Kidney glomerular epithelial cell (primary cell): ENCODE data around the gene SKA3.
A peak's percentile ranks its signal among the peaks of the same experiment; 100 is the strongest.
"Not testable (repeated sequence)": the region's sequence is repeated elsewhere in the genome, so short reads cannot be mapped to it uniquely, and the experiment has no call there.

Source experiments
- DNase-seq: peaks from one replicate; lab custom pipeline; 2025; lab: John Stamatoyannopoulos, UW

SKA3 gene

DNA sequence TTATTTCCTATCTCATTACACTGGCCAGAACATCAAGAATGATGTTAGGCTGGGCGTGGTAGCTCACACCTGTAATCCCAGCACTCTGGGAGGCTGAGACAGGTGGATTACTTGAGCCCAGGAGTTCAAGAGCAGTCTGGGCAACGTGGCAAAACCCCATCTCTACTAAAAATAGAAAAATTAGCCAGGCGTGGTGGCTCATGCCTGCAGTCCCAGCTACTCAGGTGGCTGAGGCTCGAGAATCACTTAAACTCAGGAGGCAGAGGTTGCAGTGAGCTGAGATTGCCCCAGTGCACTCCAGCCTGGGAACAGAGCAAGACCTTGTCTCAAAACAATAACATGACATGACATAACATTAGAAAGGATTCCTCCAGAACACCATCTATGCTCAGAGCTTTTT is 10.7 kb downstream of the SKA3 start:
- not testable (repeated sequence) for DNase-seq

DNA sequence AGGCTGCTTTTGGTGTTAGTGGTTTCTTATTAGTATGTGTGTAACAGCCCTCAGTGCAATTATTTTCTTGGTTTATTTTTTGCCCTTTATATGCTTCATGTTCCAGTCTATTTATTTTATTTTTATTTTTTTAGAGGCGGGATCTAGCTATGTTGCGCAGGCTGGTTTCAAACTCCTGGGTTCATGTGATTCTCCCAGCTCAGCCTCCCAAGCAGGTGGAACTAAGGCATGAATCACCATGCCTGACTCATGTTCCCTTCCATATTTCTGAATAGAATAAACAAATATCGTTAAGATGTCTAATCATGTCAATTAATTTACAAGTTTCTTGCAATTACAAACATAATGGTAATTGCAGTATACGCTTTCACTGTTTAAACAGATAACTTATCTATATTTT is 11.7 kb downstream of the SKA3 start:
- no peak for DNase-seq

DNA sequence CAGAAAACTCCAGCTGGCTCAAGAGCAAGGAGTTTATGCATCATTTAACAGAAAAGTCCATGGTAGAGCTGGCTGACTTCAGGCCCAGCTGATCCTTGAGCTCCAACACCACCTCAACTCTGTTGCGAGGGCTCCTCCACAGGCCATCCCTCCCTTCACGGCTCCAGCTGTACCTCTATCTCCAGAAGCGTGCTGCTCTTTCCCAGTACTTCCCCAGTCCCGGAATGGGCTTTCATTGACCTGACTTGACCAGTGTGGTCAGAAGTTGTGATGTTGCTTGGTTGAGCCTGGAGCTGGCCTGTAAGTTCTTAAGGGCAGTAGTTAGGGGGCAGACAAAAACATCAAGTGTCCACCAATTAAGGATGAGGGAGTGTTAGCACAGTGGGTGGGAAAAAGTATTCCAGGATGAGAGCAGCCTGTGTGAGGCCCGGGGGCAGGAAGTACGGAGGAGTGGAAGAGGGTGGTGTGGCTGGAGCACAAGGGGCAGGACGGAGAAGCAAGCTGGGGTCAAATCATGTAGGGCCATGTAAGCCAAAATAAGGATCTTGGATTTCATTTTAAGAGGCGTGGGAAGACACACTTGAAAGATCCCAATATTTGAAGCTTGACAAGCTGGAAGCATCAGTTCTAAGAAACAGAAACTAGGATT is 24.0 kb downstream of the SKA3 start:
- DNase-seq, result no peak

GRCh38 chr13:21150013-21150412 is 26.3 kb downstream of the SKA3 start:
- no peak for DNase-seq

DNA sequence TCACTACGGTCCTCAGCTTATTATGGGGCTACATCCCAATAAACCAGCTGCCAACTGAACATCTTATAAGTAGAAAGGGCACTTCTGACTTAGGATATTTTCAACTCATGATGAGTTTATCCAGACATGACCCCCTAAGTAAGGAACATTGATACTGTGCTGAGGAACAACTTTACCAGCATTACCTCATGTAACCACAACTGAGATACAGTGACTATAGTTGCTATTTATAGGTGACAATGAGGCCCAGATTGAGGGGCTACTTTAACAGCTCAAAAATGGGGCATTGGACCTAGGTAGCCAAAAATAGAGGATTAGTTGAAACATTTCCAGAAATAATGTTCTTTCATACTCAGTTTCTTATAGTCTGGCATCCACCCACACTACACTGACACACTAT is 26.8 kb downstream of the SKA3 start:
- DNase-seq, result no peak

DNA sequence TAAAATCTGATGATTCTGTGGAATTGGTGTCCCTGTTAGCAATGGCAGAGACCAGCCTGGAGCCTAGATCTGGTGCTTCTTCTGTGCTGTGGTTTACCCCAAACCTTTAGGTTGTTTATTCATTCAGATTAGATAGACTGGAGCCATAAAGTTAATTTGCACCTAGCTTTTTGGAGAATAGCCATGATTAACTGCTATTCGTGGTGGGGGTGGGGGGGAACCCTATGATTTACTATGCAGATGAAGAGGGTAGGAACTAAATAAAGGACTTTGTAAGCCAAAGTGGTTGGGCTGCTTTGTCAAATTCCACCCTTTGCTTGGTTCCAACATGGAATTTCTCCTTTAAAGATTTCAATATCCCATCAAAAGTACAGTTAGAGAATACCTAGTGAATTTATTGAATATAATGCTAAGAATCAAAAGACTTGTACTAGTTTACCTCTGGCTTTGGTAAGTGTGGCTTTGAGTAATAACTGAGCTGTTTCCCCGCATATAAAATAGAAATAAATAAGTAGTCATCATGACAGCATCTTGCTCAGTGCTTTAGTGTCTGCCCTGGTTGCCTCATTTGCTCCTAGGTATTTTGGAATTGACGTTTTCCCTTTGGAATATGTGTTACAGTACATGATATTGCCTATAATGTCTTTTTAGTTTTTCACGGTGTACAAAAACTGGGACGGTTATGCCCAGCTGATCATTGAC is 27.6 kb downstream of the SKA3 start:
- DNase-seq, result no peak

DNA sequence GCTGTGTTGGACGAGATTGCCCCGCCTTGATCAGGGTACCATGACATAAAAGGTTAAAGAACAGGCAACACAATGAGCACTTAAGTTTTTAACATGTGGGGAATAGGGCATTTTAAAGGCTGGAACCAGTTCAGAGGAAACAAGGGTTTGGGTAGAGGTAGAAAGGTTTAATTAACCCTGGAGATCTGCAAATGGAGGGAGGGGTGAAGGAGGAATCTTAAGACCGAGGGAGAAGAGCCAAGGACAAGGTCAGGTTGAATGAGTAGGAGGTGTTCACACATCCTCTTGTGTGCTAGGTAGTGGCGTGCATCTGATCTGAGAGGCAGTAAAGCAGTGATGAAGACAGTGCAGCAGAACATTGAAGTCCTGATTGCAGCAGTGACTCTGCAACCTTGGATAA is 28.5 kb downstream of the SKA3 start:
- DNase-seq, result no peak

DNA sequence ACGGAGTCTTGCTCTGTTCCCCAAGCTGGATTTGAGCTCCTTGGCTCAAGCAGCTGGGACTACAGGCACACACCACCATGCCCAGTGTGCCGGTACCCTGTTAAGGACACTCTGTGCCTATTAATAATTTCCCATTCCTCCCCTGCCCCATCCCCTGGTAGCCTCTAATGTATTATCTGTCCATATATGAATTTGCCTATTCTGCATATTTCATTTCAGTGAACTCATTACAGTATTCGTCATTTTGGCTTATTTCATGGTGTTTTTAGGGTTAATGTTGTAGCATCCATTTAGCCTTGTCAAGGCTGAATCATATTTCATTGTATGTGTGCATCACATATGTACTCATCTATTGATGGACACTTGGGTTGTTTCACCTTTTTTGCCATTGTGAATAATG is 33.6 kb downstream of the SKA3 start:
- DNase-seq, result no peak

DNA sequence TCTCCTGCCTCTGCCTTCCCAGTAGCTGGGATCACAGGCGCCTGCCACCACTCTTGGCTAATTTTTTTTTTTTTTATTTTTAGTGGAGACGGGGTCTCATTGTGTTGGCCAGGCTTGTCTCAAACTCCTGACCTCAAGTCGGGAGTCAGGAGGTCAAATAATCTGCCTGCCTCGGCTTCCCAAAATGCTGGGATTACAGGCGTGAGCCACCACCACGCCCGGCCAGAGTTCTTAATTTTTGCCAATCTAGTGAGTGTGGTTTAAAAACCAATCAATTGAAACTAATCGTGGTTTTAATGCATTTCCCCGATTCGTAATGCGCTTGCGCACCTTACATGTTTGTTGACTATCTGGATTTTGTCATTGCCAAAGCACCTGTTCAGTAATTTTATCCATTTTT is 37.0 kb downstream of the SKA3 start:
- DNase-seq, result no peak

GRCh38 chr13:21138561-21138960 is 37.8 kb downstream of the SKA3 start:
- no peak for DNase-seq

- DNase-seq, result no peak
Observed at GRCh38 chr13:21137696-21138095, 38.7 kb downstream of the SKA3 start.

DNA sequence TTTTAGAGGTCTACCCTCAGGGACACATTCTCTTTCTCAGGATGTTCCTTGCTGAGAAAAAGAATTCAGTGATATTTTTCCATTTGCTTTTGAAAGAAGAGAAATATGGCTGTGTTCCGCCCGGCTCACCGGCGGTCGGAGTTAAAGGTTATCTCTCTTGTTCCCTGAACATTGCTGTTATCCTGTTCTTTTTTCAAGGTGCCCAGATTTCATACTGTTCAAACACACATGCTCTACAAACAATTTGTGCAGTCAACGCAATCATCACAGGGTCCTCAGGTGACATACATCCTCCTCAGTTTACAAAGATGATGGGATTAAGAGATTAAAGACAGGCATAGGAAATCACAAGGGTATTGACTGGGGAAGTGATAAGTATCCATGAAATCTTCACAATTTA is 40.5 kb downstream of the SKA3 start:
- not testable (repeated sequence) for DNase-seq

- DNase-seq, result no peak
Observed at GRCh38 chr13:21134475-21134874, 41.9 kb downstream of the SKA3 start.

DNA sequence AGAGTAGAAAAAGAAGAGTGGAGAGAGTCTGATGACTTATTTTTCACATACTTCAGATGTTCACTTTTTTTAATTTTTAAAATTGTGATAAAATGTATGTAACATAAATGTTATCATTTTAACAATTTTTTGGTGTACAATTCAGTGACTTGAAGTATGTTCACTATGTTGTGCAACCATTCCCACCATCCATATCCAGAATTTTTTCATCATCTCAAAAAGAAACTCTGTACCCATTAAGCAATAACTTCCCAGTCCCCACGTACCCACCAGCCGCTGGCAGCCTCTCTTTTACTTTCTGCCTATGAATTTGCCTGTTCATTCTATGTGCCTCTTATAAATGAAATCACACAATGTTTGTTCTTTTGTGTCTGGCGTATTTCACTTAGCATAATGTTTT is 43.3 kb downstream of the SKA3 start:
- no peak for DNase-seq

DNA sequence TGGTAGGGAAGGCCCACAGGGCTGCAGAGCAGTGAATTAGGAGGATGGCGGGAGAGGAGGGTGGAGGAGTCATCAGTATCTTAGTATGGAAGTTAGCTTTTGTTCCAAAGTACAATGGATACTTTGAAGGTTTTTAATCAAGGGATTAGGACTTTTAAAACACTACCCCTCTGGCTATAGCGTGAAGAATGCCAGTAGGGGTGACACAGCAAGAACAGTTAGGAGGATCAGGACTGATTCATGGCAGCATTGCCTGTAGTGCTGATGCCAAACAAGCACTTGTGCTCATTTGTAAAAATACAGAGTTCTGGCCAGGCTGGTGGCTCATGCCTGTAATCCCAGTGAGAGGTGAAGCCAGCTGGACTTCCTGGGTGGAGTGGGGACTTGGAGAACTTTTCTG is 46.2 kb downstream of the SKA3 start:
- no peak for DNase-seq

GRCh38 chr13:21124852-21125251 is 51.5 kb downstream of the SKA3 start:
- DNase-seq, result peak; percentile 83

DNA sequence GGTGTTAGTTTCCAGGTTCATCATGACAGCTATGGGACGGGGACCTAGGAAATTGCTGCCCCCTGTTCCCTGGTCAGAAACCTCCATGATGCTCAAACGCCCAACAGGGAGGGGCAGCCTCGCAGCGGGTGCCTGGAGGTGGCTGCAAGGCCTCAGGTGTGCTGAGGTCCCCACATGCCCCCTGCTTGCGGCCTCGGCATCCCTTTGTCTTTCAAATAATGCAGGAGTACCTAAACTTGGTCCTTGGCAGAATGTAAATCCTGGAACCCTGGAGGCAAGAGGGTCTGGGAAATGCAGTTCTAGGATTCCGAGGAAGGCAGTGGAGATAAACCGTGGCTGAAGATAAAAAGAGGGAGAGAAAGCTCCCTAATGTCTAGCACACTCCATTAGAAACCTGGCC is 52.4 kb downstream of the SKA3 start:
- no peak for DNase-seq

DNA sequence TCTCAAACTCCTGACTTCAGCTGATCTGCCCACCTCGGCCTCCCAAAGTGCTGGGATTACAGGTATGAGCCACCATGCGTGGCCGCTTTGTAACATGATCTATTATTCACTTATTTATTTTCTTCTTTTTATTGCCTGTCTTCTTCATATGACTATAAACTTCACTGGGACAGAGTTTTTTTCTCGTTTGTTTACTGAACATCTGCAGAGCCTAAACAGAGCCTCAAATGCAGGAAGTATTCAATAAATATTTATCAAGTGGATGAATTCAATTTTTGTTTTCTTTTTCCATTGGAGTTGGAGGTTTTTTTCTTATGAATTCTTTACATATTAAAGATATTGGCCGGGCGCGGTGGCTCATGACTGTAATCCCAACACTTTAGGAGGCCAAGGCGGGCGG is 54.7 kb downstream of the SKA3 start:
- DNase-seq, result no peak

- DNase-seq, result no peak
Observed at GRCh38 chr13:21120191-21120590, 56.2 kb downstream of the SKA3 start.

DNA sequence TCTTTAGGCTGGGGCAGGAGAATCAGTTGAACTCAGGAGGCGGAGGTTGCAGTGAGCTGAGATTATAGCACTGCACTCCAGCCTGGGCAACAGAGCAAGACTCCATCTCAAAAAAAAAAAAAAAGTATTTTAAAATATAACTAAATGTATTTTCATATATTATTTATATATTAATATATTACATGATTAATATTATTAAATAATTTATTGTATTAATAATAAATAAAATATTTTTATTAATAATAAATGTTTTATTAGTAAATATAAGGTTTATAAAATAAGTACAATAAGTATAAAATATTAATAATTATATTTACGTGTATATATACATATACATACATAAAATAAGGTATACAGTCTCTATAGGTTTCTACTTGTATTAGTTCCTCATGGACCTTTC is 56.8 kb downstream of the SKA3 start:
- DNase-seq, result no peak

DNA sequence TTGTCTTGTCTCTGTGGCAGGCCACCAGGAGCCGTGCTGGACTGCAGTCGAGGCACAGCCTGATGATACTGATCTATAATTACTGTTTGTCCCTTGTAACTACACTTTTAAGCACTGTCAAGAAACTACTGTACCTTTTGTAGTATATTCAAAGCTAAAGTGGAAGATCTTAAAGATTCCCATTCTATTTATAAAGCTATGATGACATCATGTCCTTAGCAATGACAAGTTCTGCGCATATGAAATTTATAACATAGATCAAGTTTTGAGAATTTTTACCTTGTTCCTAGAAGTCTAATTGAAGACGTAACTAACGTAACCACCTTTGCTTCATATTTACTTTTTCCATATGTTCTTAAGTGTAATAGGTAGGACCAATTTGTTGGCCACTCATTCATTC is 58.2 kb downstream of the SKA3 start:
- DNase-seq, result no peak

- DNase-seq, result no peak
Observed at GRCh38 chr13:21117104-21117809, 59.1 kb downstream of the SKA3 start.

DNA sequence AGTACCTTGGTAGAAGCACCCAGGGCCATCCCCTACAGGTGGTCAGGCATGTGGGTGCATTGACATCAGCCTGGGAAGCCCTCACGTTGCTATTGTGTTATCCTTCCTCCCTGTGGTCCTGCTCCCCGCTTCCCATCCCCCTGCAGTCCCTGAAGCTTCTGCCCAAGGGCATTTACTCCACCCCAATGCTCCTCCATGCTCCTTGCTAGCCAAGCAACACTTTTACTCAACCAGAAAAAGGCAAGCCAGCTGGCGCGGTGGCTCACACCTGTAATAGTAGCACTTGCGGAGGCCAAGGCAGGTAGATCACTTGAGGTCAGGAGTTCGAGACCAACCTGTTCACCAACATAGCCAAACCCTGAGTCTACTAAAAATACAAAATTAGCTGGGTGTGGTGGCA is 60.2 kb downstream of the SKA3 start:
- no peak for DNase-seq
